Loucy (cell line): ENCODE data around the gene HSPG2.

ENCODE experiments used
- EZH2phosphoT487 ChIP-seq: fragments of 200-600 bp; IDR thresholded peaks from 2 replicates; pipeline ENCODE4 v1.6.1; 2018; ENCODE audit warnings: antibody characterized with exemption, mild to moderate bottlenecking, moderate library complexity, borderline replicate concordance
- TF ChIP-seq, protein P1 (sequence below): fragments of 200-600 bp; sonication (generic); conservative IDR thresholded peaks from 2 replicates; pipeline ENCODE4 v1.5.1; 2014; ENCODE audit warnings: mild to moderate bottlenecking, antibody characterized with exemption, low read length

DNA sequence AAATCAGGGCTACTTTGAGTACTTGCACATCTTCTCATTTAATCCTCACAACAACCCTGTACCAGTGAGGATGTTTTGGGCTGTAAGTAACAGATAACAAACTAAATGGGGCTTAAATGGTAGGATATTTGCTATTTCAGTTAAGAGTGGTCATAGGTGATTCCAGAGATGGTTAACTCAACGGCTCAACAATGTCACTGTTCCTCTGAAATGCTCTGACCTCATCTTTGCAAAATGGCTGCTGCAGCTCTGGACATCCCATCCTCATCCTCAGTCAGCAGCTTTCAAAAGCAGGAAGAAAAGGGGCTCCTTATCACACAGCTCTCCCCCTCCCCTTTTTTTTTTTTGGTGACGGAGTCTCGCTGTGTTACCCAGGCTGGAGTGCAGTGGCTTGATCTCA is 123.6 kb downstream of the HSPG2 start:
- TF ChIP-seq, protein P1, sequence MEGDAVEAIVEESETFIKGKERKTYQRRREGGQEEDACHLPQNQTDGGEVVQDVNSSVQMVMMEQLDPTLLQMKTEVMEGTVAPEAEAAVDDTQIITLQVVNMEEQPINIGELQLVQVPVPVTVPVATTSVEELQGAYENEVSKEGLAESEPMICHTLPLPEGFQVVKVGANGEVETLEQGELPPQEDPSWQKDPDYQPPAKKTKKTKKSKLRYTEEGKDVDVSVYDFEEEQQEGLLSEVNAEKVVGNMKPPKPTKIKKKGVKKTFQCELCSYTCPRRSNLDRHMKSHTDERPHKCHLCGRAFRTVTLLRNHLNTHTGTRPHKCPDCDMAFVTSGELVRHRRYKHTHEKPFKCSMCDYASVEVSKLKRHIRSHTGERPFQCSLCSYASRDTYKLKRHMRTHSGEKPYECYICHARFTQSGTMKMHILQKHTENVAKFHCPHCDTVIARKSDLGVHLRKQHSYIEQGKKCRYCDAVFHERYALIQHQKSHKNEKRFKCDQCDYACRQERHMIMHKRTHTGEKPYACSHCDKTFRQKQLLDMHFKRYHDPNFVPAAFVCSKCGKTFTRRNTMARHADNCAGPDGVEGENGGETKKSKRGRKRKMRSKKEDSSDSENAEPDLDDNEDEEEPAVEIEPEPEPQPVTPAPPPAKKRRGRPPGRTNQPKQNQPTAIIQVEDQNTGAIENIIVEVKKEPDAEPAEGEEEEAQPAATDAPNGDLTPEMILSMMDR = no peak
- no peak for TF ChIP-seq EZH2phosphoT487
